HG02938 (cell line): Measurements from ENCODE around the gene PINK1.
A peak's percentile ranks its signal among the peaks of the same experiment; 100 is the strongest.
"Not testable (repeated sequence)": the region's sequence is repeated elsewhere in the genome, so short reads cannot be mapped to it uniquely, and the experiment has no call there.

ENCODE experiments used
- ATAC-seq: cut with Tn5 transposase; IDR thresholded peaks from one replicate; pipeline ENCODE4 v1.9.1; 2021; ENCODE audit warnings: mild to moderate bottlenecking, moderate library complexity; ENCODE audit not compliant: unreplicated experiment

The PINK1 gene

DNA sequence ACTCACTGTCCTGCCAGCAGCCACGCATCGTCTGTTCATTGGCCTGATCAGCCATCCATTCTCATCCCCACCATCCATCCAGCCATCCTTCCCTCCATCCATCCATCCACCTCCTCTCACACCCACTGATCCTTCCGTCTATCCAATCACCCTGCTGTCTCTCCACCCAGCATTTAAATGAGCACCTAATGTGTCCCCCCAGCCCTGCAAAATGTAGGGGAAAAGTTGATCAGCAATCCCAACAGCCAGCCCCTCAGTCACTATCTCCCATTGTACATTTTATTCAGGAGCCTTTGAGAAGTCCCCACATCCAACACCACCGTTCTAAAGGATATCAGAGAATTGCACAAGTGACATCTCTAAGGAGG, 39.0 kb downstream of the PINK1 start:
- no peak for ATAC-seq

GRCh38 chr1:20673626-20674025, 40.4 kb downstream of the PINK1 start:
- ATAC-seq = not testable (repeated sequence)

GRCh38 chr1:20678599-20678998, 45.3 kb downstream of the PINK1 start:
- no peak for ATAC-seq

DNA sequence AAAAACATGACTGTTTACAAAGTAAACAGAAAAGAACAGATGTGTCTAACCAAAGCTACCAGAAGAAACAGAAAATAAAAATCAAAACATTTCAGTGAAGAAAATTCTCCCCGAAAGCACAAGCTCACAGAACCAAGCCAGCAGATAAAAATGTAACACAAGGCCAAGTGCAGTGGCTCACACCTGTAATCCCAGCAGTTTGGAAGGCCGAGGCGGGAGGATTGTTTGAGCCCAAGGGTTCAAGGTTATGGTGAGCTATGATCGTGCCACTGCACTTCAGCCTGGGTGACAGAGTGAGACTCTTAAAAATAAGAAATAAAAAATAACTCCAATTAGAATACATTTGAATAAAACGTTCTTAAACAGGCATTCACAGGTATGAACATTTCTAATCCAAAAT, 47.0 kb downstream of the PINK1 start:
- ATAC-seq = no peak

- ATAC-seq = no peak
These were observed 48.7 kb downstream of the PINK1 start for GRCh38 chr1:20681999-20682398.

DNA sequence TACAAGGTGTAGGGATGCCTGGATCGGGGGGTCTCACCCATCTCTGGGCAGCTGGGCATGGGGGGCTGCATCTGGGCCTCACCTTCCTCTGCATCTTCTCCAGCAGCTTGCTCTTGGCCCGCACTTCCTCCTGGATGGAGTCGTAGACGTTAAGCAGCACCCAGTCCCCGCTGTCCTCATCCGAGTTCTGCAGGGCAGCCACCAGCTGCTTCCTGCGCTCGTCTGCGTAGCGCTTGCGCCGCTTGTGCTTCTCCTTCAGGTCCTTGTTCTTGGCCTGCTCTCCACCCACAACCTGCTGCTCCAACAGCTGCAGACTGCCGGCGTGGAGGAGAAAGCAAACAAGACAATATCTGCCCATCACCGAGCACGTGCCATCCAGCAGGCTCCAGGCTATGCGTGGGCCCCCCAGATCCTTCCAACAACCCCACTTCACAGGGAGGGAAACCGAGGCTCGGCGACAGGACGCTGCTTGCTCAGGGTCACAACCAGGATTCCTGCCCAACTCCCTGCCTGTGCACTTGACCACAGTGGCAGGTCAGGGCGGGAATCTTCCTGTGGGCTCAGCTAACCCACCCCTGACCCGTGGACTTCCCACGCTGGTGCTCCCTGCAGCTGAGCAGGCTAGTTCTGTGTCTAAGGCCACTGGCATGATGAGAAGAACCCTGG, 49.4 kb downstream of the PINK1 start:
- no peak for ATAC-seq

- no peak for ATAC-seq
These were observed 50.4 kb downstream of the PINK1 start for GRCh38 chr1:20683614-20684013.

DNA sequence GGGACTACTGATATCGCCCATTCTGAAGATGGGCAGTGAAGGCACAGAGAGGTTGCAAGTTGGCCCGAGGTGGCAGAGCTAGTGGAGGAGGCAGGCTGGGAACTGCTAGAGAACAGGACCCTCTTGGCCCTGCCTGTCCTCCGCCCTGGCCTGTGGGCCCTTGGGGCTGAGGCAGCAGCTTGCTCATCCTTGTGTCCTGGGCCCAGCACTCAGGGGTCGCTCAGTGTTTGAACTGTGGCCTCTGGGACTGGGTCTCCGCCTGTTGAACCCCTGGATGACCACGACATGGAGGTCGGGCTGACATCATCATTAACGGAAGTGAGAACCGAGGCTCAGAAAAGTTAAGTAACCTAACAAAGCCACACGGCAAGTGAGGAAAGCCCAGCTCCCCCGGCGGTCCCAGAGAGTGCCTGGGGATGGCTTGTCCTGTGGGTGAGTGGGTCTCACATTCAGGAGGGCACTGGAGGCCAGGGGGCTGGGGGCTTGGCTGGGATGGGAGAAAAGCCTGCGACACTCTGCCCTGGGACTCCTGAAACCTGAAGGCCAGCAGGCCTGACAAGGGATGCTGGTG, 50.9 kb downstream of the PINK1 start:
- ATAC-seq = no peak

- ATAC-seq = no peak
These were observed 51.4 kb downstream of the PINK1 start for GRCh38 chr1:20684651-20685050.

DNA sequence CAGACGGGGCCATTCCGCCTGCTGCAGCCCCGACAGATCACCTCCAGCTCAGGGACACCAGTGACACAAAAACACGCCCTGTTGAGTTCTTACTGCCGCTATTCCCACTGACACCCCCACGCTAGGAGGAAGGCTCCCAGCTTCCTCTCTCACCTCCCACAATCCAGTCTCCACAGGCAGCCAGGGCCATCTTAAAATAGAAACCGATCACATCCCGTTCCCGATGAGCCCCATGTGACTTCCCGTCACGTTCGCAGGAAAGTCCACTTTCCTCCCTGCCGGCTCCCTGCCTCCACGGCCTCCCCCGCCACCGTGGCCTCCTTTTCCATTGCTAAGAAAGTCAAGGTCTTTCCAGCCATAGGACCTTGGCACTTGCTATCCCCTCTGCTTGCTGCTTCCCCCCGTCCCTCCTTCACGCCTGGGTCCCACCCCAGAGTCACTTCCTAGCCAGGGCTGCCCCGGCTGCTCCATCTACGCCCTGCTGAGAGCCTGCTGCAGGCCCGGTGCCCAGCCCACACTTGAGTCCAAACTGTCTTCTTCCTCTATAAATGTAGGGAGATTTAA, 51.9 kb downstream of the PINK1 start:
- ATAC-seq = no peak

- no peak for ATAC-seq
These were observed 52.5 kb downstream of the PINK1 start for GRCh38 chr1:20685741-20686140.

DNA sequence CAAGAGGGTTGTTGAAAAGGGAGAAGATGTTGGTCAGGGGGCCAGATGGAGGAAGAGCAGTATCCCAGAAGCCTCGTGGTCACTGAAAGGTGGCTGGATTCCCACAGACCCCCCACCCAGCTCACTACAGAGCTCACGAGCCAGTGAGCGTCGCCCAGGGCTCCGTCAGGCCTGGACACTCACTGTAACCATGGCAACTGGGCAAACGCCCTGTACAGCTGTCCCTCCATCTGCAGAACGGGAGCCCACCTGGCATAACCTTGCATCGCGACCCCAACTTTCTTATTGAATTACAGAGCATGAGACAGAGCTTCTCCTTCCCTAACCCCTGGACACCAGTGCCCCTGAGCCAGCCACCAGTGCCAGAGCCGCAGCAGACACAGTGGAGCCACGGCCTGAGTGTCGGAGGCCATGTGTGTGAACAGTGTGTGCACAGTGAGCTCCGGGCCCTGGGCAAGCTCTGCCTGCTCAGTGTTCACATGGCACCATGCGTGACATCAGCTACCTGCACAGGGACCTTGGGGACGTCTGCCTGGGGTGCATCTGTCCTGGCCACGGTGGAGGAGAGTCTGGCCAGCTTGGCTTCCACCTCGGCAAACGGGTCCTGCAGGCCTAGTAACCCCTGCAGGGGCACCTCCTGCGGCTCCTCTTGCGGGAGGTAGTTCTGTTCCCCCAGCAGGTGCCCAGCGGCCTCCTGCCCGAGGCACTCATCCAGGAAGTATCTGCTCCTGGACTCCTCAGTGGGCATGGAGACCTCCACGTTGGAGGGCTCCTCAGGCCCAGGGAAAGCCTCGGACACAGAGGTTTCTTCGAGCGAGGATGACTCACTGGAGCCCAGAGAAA, 53.8 kb downstream of the PINK1 start:
- ATAC-seq = no peak

DNA sequence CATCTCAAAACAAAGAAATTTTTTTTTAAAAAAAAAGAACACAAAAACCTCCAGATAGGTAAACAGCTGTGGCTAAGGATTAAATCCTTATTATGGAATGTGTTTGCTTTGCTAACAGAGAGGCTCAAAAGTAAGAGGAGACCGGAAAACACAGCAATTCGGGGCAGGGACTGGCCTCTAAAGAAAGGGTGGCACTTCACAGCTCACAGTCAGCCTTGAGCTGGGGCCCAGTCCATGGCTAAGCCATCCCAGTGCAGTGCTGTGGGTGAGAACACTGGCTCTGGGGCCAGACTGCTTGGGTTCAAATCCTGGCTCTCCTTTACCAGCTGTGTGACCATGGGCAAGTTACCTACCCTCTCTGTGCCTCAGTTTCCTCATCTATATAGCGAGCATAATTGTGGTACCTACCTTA, 56.4 kb downstream of the PINK1 start:
- ATAC-seq = no peak

GRCh38 chr1:20691872-20692271, 58.6 kb downstream of the PINK1 start:
- no peak for ATAC-seq

DNA sequence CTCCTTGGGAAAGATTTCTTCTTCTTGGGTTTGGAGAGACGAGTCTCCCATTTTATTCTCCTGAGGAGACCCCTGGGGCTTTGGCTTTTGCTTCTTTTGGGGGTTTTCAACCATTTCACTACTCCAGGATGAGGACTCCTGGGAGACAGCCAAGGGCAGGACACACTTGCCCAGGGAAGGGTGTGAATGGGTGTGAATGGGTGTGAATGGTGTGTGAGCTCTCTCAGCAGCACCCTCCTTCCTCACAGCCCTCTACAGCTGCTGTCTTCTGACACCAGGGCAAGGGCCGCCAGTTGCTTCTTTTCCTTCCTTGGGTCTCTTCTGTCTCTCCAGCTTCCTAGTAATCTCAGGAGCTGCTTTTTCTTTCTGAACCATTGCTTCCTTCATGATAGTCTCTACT, 60.4 kb downstream of the PINK1 start:
- no peak for ATAC-seq

DNA sequence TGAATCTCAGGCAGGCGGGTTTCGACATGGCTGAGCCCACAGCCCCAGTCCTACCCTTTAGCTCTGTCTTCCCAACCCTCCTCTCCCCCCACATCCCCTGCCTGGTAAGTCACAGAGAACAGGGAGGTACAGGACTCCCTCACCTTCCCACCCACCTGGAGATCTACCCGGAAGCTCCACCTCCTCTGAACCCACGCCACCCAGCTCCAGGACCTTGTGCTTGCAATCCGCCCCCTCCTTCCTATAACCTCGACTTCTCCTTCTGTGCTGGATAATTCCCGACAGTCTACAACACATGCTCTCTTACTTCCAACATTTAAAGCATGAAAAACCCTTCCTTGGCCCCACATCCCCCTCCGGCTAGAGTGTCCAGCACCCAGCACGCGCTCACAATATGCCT, 62.3 kb downstream of the PINK1 start:
- no peak for ATAC-seq

DNA sequence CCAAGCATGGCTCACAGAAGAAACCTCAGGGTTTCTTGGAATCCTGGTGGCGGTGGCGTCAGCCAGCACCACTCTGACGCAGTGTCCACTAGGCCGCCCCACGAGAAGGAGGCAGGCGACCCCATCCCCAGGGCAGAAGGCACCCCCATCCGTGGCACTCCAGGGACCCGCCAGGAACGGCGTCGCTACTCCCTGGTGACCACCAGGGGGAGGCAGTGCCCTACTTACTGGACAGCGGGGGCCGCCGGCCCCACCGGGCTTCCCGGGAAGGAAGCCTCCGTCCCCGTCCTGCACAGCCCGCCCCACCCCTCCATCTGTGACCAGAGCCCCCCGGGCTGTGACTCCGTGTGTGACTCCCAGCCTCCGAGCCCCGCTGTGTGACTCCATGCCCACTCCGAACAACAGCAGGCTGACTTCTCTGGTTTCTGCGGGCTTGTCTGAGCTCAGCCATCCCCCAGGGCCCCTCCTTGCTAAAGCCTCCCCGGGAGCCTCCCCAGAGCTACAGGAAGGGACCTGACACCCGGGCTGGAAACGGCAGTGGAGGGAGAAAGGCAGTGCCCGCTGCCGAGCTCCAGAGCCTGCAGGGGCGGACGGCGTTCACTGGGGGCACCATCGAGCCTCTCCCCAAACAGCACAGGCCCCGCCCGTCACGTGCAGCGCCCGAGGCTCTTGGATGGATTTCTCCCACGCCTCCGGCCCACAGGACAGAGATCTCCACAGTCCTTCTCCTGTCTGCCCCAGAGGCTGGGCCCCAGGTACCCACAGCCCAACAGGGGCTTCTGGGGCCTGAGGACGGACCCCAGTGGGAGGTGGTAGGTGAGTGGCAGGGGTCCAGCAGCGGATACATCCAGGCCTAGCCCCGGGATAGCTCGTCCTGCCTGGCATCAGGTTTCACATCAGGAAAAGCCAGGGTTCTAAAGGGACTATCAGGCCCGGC, 63.4 kb downstream of the PINK1 start:
- ATAC-seq = peak; percentile 62

GRCh38 chr1:20697563-20697962, 64.3 kb downstream of the PINK1 start:
- no peak for ATAC-seq

DNA sequence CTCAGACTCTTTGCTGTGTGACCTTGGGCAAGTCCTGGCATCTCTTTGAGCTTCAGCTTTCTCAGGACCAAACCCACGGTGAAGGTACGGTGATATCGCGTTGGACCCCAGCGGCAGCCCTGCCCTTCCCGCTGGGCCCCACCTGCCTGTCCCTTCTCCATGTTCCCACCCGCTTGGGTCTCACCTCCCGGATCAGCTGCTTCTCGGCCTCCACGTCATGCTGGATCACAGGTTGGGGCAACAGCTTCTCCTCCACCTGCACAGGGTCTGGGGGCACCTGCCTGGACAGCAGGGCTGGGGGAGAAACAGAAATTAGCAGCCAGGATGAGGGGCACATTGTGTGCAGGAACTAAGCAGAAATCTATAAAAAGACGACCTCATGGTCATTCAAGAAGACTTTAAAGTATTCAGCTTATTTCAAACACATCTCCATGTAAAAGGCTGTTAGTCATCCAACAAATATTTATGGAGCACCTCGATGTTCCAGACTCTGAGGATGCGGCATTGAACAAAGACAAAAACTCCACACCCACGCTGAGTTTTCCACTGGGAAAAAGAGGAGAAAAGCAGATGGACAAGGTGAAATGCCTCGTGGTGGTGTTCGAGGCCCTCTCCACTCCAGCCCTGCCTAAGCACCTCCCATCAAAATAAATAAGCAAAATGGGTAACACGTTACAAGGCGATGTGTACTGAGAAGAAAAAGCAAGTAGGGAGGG, 65.1 kb downstream of the PINK1 start:
- no peak for ATAC-seq

- ATAC-seq = no peak
These were observed 66.3 kb downstream of the PINK1 start for GRCh38 chr1:20699558-20699957.
